A673 (cell line): ENCODE results near the gene CISD2.
"Not testable (repeated sequence)": the region's sequence is repeated elsewhere in the genome, so short reads cannot be mapped to it uniquely, and the experiment has no call there.

Experiments used
- CTCF ChIP-seq: fragments of 300-800, 200-600 bp; sonication (generic); conservative IDR thresholded peaks from 2 replicates; pipeline ENCODE4 v1.5.1; 2017; ENCODE audit warnings: low read depth, mild to moderate bottlenecking, antibody characterized with exemption, low read length, moderate library complexity, mixed read lengths
- EZH2 ChIP-seq: fragments of 200-600 bp; sonication (generic); IDR thresholded peaks from 2 replicates; pipeline ENCODE4 v1.6.1; 2017; ENCODE audit warnings: borderline replicate concordance, low read depth, mild to moderate bottlenecking, mixed read lengths, antibody characterized with exemption, low read length; ENCODE audit not compliant: poor library complexity, severe bottlenecking

- not testable (repeated sequence) for TF ChIP-seq CTCF, EZH2
These were observed 50.9 kb downstream of the CISD2 start for GRCh38 chr4:102919697-102920096.
